Measurements from ENCODE around the gene AKAP8L. TPM values are rescaled to one million over a fixed set of nuclear protein-coding genes. Genes with fewer than 3 reads are reported as not detected.
A peak's percentile ranks its signal among the peaks of the same experiment; 100 is the strongest.

Gene AKAP8L
- total RNA-seq, 1 experiment from 2014 or later = 132 TPM

DNA sequence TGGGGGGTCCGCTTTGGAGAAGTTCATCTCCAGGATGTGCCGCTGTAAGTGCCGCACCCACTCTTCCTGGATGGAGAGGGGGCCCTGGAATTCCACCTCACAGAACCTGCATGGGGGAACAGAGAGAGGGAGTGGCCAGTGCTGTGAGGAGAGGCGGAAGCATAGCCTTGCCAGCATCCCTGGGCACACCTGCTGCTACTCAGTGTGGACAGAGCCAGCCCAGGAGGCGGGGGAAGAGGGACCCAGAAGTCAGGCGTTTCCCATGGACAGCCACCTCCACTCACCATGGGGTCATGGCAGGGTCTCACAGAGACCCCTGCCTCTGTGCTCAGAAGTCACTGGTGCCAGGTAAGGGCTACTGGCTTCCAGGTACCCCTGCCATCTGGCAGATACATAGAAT is 4.3 kb upstream of the AKAP8L start:
- intact Hi-C loops (cut with micrococcal nuclease; ENCODE audit: unreplicated experiment) = no loop called here
- CTCF ChIA-PET = no interaction called here

DNA sequence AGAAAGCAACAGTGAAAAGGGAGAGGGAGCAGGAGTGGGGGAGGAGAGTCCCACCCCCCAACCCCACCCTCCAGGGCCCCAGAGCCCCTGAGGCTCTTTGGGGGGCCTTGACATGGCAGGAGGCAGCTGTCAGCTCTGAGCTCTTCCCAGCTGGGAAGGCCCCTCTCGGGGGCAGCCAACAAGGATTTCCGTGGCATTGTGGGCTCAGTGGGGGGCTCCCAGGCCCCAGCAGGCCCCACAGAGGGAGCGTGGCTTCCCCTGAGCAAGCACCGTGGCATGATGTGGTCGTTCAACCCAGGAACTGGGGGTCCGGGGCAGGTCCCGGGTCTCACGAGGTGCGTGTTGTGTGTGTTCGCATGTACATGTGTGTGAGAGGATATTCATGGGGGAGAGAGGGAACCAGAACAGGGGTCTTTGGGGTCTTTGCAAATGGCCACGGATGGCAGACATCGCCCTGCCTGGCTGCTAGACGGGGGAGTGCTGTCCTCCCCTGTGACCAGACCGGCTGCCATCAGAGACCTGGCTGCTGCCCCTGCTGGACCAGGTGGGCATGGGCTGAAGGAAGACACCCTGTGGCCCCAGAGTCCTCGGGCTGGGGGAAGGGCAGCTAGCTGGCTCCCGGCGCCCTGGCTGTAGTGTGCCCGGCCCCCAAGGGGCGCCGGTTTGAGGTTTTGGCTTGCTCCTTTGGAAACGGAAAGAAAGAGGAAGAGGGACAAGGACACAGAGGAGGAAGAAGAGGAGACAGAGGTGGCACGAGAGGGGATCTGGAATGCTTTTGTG is 3.7 kb upstream of the AKAP8L start:
- CTCF ChIA-PET = no interaction called here
- no TSS peak for BruUV-seq (replicated peaks)
- H3K27me3 ChIP-seq (replicated peaks; ENCODE audit: insufficient read depth, low read depth, low read length, poor library complexity) = no peaks in the 10 kb centered on the region
- peak overlapping the region; percentile 53 for H3K27ac ChIP-seq (ENCODE audit: low read depth, low read length, poor library complexity, severe bottlenecking)
- no peak for DNase-seq (ENCODE audit: low spot score)
- no peak overlapping the region for H3K4me3 ChIP-seq (ENCODE audit: low read depth, low read length, poor library complexity, severe bottlenecking)
- H3K9me3 ChIP-seq (ENCODE audit: low read depth, low read length, poor library complexity, severe bottlenecking) = peaks cover 10% of the 10 kb centered on the region
- TF ChIP-seq EZH2 (IDR thresholded peaks at IDR 0.05; ENCODE audit: borderline replicate concordance, low read depth, low read length, poor library complexity, severe bottlenecking) = no peak
- TF ChIP-seq, protein P1, sequence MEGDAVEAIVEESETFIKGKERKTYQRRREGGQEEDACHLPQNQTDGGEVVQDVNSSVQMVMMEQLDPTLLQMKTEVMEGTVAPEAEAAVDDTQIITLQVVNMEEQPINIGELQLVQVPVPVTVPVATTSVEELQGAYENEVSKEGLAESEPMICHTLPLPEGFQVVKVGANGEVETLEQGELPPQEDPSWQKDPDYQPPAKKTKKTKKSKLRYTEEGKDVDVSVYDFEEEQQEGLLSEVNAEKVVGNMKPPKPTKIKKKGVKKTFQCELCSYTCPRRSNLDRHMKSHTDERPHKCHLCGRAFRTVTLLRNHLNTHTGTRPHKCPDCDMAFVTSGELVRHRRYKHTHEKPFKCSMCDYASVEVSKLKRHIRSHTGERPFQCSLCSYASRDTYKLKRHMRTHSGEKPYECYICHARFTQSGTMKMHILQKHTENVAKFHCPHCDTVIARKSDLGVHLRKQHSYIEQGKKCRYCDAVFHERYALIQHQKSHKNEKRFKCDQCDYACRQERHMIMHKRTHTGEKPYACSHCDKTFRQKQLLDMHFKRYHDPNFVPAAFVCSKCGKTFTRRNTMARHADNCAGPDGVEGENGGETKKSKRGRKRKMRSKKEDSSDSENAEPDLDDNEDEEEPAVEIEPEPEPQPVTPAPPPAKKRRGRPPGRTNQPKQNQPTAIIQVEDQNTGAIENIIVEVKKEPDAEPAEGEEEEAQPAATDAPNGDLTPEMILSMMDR (conservative IDR thresholded peaks at IDR 0.05; ENCODE audit: low read depth, low read length) = no peak
- peaks cover 21% of the 10 kb centered on the region for H3K4me1 ChIP-seq (ENCODE audit: insufficient read depth, low read length, poor library complexity, severe bottlenecking)
- intact Hi-C loops (cut with micrococcal nuclease; ENCODE audit: unreplicated experiment) = no loop called here
- POLR2A ChIA-PET (ENCODE audit: low non-redundant PET) = no interaction called here
- peaks cover 50% of the 10 kb centered on the region for H3K36me3 ChIP-seq (ENCODE audit: insufficient read depth, low read length, poor library complexity, severe bottlenecking)

More for the DNA sequence above, 4.3 kb upstream of the AKAP8L start:
- Histone ChIP-seq H3K27me3 (replicated peaks; ENCODE audit: insufficient read depth, low read depth, low read length, poor library complexity) (no peaks in the 10 kb centered on the region), H3K4me1 (ENCODE audit: insufficient read depth, low read length, poor library complexity, severe bottlenecking) (peaks cover 17% of the 10 kb centered on the region), H3K27ac (ENCODE audit: low read depth, low read length, poor library complexity, severe bottlenecking) (no peak overlapping the region), H3K9me3 (ENCODE audit: low read depth, low read length, poor library complexity, severe bottlenecking) (peaks cover 10% of the 10 kb centered on the region), H3K4me3 (ENCODE audit: low read depth, low read length, poor library complexity, severe bottlenecking) (no peak overlapping the region), H3K36me3 (ENCODE audit: insufficient read depth, low read length, poor library complexity, severe bottlenecking) (peaks cover 56% of the 10 kb centered on the region)
- POLR2A ChIA-PET (ENCODE audit: low non-redundant PET) = no interaction called here
- BruUV-seq (replicated peaks) = no TSS peak
- TF ChIP-seq EZH2 (IDR thresholded peaks at IDR 0.05; ENCODE audit: borderline replicate concordance, low read depth, low read length, poor library complexity, severe bottlenecking) = no peak
- TF ChIP-seq, protein P1 (conservative IDR thresholded peaks at IDR 0.05; ENCODE audit: low read depth, low read length) = no peak
- no peak for DNase-seq (ENCODE audit: low spot score)

DNA sequence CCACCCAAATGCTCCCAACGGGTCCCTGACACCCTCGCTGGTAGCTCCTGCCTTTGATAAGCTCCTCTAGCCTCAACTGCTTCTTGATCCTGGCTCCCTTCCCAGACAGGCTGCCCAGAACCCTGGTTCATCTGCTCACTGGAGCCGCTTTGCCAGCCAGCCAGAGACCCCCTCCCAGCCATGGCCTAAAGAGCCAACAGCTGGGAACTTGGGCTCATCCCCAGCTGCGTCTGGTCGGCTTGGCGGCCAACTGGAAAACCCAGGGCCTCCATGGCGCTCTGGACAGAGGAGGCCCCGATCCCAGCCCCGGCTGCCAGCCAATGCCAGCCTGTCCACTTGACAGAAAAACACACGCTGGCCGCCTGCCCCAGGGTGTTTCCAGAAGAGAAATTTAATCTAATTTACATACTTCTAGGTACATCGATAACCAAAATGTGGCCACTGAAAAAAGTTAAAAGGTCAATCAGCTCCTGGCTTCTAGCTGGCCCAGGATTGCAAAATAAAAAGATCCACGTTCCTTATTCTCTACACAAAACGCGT is 3.0 kb upstream of the AKAP8L start:
- no TSS peak for BruUV-seq (replicated peaks)
- CTCF ChIA-PET = no interaction called here
- peaks cover 43% of the 10 kb centered on the region for H3K36me3 ChIP-seq (ENCODE audit: insufficient read depth, low read length, poor library complexity, severe bottlenecking)
- peaks cover 27% of the 10 kb centered on the region for H3K4me1 ChIP-seq (ENCODE audit: insufficient read depth, low read length, poor library complexity, severe bottlenecking)
- DNase-seq (ENCODE audit: low spot score) = no peak
- no peaks in the 10 kb centered on the region for H3K27me3 ChIP-seq (replicated peaks; ENCODE audit: insufficient read depth, low read depth, low read length, poor library complexity)
- peak overlapping the region; percentile 53 for H3K27ac ChIP-seq (ENCODE audit: low read depth, low read length, poor library complexity, severe bottlenecking)
- no peak overlapping the region for H3K4me3 ChIP-seq (ENCODE audit: low read depth, low read length, poor library complexity, severe bottlenecking)
- TF ChIP-seq EZH2 (IDR thresholded peaks at IDR 0.05; ENCODE audit: borderline replicate concordance, low read depth, low read length, poor library complexity, severe bottlenecking) = no peak
- TF ChIP-seq, protein P1 (conservative IDR thresholded peaks at IDR 0.05; ENCODE audit: low read depth, low read length) = no peak
- intact Hi-C loops (cut with micrococcal nuclease; ENCODE audit: unreplicated experiment) = no loop called here
- peaks cover 10% of the 10 kb centered on the region for H3K9me3 ChIP-seq (ENCODE audit: low read depth, low read length, poor library complexity, severe bottlenecking)
- POLR2A ChIA-PET (ENCODE audit: low non-redundant PET) = no interaction called here
